ENCODE data around the gene FCF1. TPM values are rescaled to one million over a fixed set of nuclear protein-coding genes. Genes with fewer than 3 reads are reported as not detected.

FCF1 gene
- total and polyA plus RNA-seq, 7 donors: 18.6 to 35.7 (median 25.7) TPM

Small RNAs within 50 kb of the gene (small RNA-seq; reads per million reads assigned to genes)
- gene RF00409: 0 reads per million in 3 donors

Other genes starting within 250 kb of the FCF1 start
- gene NPC2, start 219.8 kb upstream of the FCF1 start, total RNA-seq: 100 to 1,000 TPM; 182 to 273 (median 215) TPM
- 100 to 1,000 TPM; 176 to 251 (median 230) TPM for gene NPC2, start 219.8 kb upstream of the FCF1 start, polyA plus RNA-seq
- 10 to 100 TPM in 3 of 4 donors, 1 to 10 TPM in 1; 8.6 to 15.7 (median 12.0) TPM for gene ISCA2, start 219.4 kb upstream of the FCF1 start, total RNA-seq
- gene ISCA2, start 219.4 kb upstream of the FCF1 start, polyA plus RNA-seq: 10 to 100 TPM; 24.2 to 59.0 (median 27.0) TPM
- gene LTBP2, start 100.9 kb upstream of the FCF1 start, total RNA-seq: 10 to 100 TPM; 12.1 to 71.2 (median 15.3) TPM
- 1 to 10 TPM in 2 of 3 donors, under 1 TPM in 1; 0.46 to 7.1 (median 1.2) TPM for gene LTBP2, start 100.9 kb upstream of the FCF1 start, polyA plus RNA-seq
- gene AREL1, start 64 bp upstream of the FCF1 start, total RNA-seq: 10 to 100 TPM; 11.7 to 16.6 (median 14.3) TPM
- 10 to 100 TPM in 2 of 3 donors, 1 to 10 TPM in 1; 4.8 to 20.2 (median 10.4) TPM for gene AREL1, start 64 bp upstream of the FCF1 start, polyA plus RNA-seq
- gene YLPM1, start 50.2 kb downstream of the FCF1 start, total RNA-seq: 10 to 100 TPM; 40.3 to 58.7 (median 40.6) TPM
- 10 to 100 TPM in 1 of 3 donors, 1 to 10 TPM in 2; 7.2 to 23.6 (median 7.2) TPM for gene YLPM1, start 50.2 kb downstream of the FCF1 start, polyA plus RNA-seq
- under 1 TPM in 1 of 4 donors, not detected in 3; 0.16 TPM for gene PROX2, start 163.0 kb downstream of the FCF1 start, total RNA-seq
- under 1 TPM in 1 of 3 donors, not detected in 2; 0.01 TPM for gene PROX2, start 163.0 kb downstream of the FCF1 start, polyA plus RNA-seq
- 100 to 1,000 TPM in 1 of 4 donors, 10 to 100 TPM in 3; 68.6 to 114 (median 71.8) TPM for gene DLST, start 168.8 kb downstream of the FCF1 start, total RNA-seq
- 100 to 1,000 TPM in 2 of 3 donors, 10 to 100 TPM in 1; 66.1 to 114 (median 105) TPM for gene DLST, start 168.8 kb downstream of the FCF1 start, polyA plus RNA-seq
- 10 to 100 TPM in 1 of 4 donors, 1 to 10 TPM in 3; 4.6 to 11.1 (median 6.7) TPM for gene RPS6KL1, start 210.1 kb downstream of the FCF1 start, total RNA-seq
- 1 to 10 TPM; 1.8 to 4.0 (median 2.8) TPM for gene RPS6KL1, start 210.1 kb downstream of the FCF1 start, polyA plus RNA-seq
- gene PGF, start 242.5 kb downstream of the FCF1 start, total RNA-seq: 10 to 100 TPM in 2 of 4 donors, 1 to 10 TPM in 2; 3.6 to 15.6 (median 9.7) TPM
- 1 to 10 TPM; 1.2 to 9.1 (median 1.6) TPM for gene PGF, start 242.5 kb downstream of the FCF1 start, polyA plus RNA-seq